Neural cell (in vitro differentiated cells): ENCODE measurements around the gene NECAB3.

Source experiments
- CTCF ChIP-seq: fragments of 450-650 bp; IDR thresholded peaks from 2 replicates; pipeline ENCODE4 v1.5.1; 2014; ENCODE audit warnings: antibody characterized with exemption, mild to moderate bottlenecking, moderate library complexity; ENCODE audit not compliant: poor library complexity, severe bottlenecking
- EP300 ChIP-seq: fragments of 450-650 bp; conservative IDR thresholded peaks from 2 replicates; pipeline ENCODE4 v1.6.1; 2014; ENCODE audit warnings: antibody characterized with exemption, mild to moderate bottlenecking, moderate library complexity; ENCODE audit not compliant: poor library complexity, severe bottlenecking
- EZH2 ChIP-seq: fragments of 200-600, 300-800 bp; shearing (Covaris generic), sonication (generic); IDR thresholded peaks from 2 replicates; pipeline ENCODE4 v1.6.1; 2014; ENCODE audit warnings: antibody characterized with exemption, low read length, borderline replicate concordance, mild to moderate bottlenecking; ENCODE audit not compliant: insufficient read depth, poor library complexity, severe bottlenecking
- POLR2AphosphoS5 ChIP-seq: IDR thresholded peaks from 2 replicates; pipeline ENCODE4 v1.6.1; 2012
- RAD21 ChIP-seq: fragments of 450-650 bp; conservative IDR thresholded peaks from 2 replicates; pipeline ENCODE4 v1.6.1; 2014; ENCODE audit warnings: antibody characterized with exemption, mild to moderate bottlenecking, moderate library complexity
- REST ChIP-seq: IDR thresholded peaks from 2 replicates; pipeline ENCODE4 v1.6.1; 2012; ENCODE audit warnings: borderline replicate concordance
- TAF1 ChIP-seq: IDR thresholded peaks from 2 replicates; pipeline ENCODE4 v1.6.1; 2012; ENCODE audit warnings: low read depth

GRCh38 chr20:33647603-33648395 is 26.4 kb downstream of the NECAB3 start:
- TF ChIP-seq REST (no peak), CTCF (no peak), POLR2AphosphoS5 (no peak), TAF1 (no peak), EZH2 (no peak), RAD21 (no peak), EP300 (no peak)
